Measurements from ENCODE around the gene EPB41L2. TPM values are rescaled to one million over a fixed set of nuclear protein-coding genes. Genes with fewer than 3 reads are reported as not detected.
"Not testable (repeated sequence)": the region's sequence is repeated elsewhere in the genome, so short reads cannot be mapped to it uniquely, and the experiment has no call there.

EPB41L2 gene
- total RNA-seq, 1 donor from 2014 or later = 32.3 TPM

GRCh38 chr6:130944486-130944885, 118.6 kb downstream of the EPB41L2 start:
- DNase-seq = no peak

GRCh38 chr6:130943738-130944137, 119.3 kb downstream of the EPB41L2 start:
- DNase-seq = no peak

DNA sequence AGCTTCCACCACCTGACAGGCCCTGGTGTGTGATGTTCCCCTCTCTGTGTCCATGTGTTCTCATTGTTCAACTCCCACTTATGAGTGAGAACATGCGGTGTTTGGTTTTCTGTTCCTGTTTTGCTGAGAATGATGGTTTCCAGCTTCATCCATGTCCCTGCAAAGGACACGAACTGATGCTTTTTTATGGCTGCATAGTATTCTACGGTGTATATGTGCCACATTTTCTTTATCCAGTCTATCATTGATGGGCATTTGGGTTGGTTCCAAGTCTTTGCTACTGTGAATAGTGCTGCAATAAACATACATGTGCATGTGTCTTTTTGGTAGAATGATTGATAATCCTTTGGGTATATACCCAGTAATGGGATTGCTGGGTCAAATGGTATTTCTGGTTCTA, 120.3 kb downstream of the EPB41L2 start:
- not testable (repeated sequence) for DNase-seq

GRCh38 chr6:130937942-130938604, 125.0 kb downstream of the EPB41L2 start:
- DNase-seq = no peak

GRCh38 chr6:130936933-130937332, 126.1 kb downstream of the EPB41L2 start:
- DNase-seq = no peak

- no peak for DNase-seq
These were observed 127.1 kb downstream of the EPB41L2 start for GRCh38 chr6:130935978-130936377.

DNA sequence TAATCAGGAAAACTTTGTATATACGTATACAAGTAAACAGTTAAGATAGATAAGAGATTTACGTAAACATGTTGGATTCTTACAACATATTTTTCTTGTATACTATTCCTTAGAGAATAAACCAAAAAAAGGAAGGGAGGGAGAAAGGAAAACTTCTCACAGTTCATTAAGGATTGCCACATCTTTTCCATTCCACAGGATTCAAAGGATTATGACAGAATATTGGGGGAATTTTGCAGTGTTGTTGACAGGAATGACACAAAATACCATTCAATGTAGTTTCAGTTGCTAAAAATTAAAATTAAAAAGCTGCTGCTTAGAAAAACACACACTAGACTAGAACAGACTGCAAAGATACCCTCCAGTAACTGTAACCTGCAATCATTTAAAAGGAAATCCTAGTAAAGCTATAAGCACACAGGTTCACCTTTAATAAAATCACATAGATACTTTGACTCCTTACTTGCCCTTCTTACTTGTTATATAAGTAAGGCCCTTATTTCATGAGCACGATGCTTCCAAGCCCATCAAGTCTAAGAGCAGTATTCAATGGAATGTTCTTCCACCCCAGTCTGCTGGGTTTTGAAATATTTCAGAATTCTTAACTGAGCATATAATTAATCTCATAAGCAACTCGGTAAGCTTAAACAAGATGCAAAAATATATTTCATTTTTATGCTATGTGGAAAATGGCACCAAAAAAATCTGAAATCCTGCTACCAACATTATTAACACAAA, 128.0 kb downstream of the EPB41L2 start:
- DNase-seq = no peak

- peak; percentile 19 for DNase-seq
These were observed 129.3 kb downstream of the EPB41L2 start for GRCh38 chr6:130933712-130934200.

DNA sequence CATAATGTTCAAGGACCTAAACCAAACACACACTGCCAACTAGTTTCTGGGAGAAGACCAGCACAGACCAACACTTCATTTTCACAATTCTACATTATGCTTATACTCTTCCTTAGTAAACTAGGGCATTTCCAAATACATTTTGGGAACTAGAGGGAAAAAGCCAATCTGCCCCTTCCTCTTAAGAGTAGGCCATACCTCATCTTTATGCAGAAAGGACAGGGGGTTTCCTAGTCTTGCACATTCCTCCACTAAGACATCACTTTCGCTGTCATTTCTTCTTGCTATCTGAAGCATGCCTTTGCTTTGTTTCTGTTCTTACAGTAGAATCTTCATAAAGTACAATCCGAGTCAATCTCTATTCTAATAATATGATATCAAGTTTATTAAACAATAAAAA, 130.1 kb downstream of the EPB41L2 start:
- no peak for DNase-seq

DNA sequence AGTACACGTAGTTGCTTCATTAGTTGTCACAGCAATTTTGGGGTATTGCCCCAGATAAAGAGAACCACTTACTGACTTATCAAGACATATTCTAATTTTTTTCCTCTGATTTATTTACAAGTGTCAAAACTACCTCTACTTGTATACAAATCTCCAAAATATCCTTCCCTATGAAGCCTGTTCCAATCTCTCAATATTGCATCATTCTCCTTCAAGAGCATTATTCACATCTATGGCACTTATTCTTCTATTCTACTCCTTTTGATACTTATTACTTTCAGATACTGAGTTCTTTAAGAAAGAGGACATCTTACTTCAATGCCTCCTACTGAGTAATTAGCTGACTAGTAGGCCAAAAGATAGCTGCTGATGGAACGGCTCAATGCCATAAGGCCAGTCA, 130.6 kb downstream of the EPB41L2 start:
- no peak for DNase-seq

DNA sequence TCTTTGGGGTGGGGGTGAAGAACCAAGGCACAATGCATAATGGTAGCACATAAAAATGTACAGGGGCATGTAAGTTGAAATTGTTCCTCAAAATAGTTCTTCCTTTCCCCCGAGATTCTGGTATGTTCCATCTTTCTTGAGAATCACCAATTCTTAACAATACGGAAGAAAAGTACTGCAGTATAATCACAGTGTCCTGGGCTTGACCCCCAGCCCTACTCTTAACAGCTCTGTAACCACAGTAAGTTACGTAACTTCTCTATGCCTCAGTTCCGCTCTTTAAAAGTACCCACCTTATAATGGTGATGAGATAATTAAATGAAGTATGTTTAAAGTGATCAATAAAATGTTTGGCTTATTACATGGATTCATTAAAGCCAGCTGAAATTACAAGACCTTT, 131.4 kb downstream of the EPB41L2 start:
- DNase-seq = no peak

- DNase-seq = no peak
These were observed 133.9 kb downstream of the EPB41L2 start for GRCh38 chr6:130929036-130929678.

GRCh38 chr6:130928158-130928912, 134.7 kb downstream of the EPB41L2 start:
- no peak for DNase-seq

GRCh38 chr6:130927305-130927704, 135.7 kb downstream of the EPB41L2 start:
- no peak for DNase-seq

GRCh38 chr6:130923350-130923749, 139.7 kb downstream of the EPB41L2 start:
- DNase-seq = no peak

DNA sequence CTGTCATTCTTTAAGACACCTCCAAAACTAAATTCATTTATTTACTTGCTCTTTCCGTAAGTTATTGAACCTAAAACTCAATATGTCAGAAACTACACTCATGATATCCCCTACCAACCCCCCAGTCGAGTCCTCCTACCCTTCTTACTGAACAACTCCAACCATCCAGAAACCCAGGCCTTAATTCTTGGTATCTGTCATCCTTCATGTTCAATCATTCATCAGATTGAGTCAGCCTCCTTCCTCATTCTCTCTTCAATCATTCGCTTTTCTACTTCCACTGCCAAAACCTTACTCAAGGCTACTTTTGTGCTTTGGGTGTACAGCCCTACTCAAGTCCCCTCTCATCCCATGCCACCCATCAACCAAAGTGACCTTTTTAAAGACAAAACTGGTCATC, 140.1 kb downstream of the EPB41L2 start:
- no peak for DNase-seq

DNA sequence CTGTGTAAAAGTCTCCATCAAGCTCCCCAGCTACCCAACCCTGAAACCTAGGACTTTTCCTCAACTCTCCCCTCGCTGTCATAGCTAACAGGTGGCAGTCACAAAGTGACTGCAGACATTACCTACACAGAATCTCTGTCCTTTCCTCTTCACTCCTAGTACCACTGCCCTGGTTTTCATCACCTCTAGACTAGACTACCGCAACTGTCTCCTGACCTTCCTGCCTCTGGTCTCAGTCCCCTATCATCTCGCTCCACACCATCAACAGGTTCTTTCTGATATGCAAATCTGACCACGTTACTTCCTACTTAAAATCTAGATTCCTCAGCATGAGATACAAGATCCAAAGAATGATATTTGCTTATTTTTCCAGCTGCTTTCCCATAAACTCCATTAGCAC, 142.1 kb downstream of the EPB41L2 start:
- DNase-seq = no peak

DNA sequence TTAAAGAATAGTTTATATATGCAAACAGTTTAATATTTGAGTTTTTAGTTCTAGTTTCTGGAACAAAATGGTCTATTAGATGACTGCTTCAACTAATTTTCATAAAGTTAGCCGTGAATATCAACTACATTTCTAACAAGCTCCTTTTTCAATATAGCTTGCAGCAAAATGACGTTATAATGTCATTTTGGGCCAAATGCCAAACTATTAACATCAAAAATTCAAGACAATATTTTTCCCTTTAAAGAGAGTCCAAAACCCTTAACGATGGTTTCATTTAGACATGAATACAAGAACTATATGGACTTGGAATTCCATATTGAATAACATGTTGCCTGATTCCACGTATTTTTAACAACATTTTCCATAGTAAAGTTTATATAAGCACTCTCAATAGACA, 144.9 kb downstream of the EPB41L2 start:
- no peak for DNase-seq

GRCh38 chr6:130915606-130916005, 147.4 kb downstream of the EPB41L2 start:
- DNase-seq = not testable (repeated sequence)

- no peak for DNase-seq
These were observed 149.9 kb downstream of the EPB41L2 start for GRCh38 chr6:130913120-130913519.

DNA sequence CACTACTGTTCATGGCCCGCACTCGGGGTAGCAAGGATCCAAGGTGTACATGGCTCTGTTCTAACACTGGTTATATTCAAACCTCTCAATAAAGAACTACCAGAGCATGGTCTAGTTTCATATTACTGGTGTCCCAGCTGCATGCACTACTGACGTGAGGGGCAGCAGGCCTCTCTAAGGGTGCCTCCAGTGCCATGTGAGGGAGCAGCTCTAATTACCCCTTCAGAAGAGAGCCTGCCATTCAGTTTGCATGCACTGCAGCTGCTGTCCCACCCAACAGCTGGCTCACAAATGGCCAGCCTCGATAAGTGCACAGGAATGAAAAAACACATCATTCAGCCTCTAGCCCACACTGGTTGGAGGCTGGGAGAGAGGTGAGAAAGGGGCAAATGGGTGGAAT, 150.6 kb downstream of the EPB41L2 start:
- DNase-seq = no peak

DNA sequence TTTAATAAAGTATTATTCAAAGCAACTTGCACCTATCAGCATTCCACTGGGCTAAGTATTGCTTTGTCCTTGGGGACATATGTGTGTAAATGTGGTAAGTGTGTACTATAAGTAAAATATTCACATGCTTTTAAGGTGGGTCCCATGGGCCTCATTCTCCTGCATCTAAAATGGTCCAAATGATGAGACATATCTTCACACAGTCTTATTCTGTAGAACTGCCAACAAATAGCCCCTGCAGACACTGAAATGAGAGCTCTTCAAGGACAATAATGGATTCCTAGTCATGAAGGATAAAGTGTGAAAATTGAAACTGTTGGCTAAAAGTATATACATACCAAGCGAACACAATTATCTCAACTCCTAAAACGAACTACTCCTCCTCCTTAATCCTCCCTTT, 154.1 kb downstream of the EPB41L2 start:
- no peak for DNase-seq

DNA sequence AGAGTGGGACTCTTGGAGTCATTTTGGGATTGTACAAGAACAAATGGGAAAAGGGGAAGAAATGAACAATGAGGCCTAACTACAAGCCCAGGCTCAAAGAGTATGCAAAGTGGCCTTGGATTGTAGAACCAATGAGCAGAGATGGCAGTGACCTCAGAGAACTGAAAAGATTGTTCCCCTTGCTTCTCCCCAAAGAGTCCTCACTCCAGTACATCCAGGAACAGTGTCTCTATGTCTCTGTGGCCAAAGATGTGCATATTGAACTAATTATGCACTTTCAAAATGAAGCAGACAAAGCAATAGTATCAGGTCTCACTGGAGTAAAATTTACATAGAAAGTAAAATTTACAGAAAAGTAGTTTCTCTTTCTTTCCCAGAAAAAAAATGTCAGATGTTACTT, 154.9 kb downstream of the EPB41L2 start:
- no peak for DNase-seq
